HG03439 (cell line): ENCODE results near the gene TPRG1L.

ENCODE experiments used
- ATAC-seq: cut with Tn5 transposase; IDR thresholded peaks from one replicate; pipeline ENCODE4 v1.9.1; 2021; ENCODE audit warnings: mild to moderate bottlenecking, moderate library complexity; ENCODE audit not compliant: unreplicated experiment

The TPRG1L gene

DNA sequence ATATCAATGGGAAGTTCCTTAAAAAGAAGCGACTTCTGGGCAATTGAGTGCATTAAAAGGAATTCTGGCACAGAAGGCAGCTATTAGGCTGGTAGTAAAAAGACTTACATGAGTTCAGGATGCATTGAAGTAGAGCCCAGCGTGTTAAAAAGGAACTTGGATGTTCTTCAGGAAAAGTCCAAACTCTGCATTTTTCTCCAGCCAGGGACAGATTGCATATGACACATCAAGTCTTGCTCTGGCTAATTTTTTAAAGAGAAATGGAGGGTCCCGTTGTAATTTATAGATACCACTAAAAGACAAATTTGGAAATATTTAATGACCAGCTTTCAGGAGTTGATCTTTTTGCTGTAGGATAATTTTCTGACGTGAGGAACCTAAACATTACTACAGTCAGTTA lies 1.2 kb downstream of the TPRG1L start:
- ATAC-seq = no peak

DNA sequence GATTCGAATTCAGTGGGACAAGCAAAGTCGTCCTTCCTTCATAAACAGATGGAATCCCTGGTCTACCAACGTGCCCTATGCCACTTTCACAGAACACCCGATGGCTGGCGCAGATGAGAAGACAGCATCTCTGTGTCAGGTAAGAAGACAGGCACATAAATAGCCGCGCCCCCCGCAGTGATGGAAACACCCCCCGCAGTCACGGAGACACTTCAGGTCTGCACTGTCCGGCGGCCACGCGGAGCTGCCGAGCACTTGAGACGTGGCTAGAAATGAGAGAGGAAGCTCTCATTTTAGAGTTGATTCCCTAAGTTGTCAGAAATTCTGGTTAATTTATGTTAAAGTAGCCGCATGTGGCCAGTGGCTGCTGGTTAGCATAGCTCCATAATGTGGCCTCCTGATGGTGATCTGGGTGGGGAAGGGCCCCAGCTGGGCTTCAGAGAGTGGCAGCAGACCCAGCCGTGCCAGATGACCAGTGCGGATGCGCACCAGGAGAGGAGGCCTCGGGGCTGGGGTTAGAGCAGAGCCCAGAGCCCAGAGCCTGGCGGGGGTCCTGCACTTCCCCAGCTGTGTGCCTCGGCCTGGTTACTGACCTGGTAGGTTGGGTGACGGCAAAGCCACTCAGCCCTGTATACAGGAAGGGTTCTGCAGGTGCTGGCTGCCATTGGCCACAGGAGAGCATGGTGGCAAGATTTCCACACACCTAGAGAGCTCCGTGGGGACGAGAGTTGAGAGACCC lies 2.9 kb downstream of the TPRG1L start:
- ATAC-seq = no peak

DNA sequence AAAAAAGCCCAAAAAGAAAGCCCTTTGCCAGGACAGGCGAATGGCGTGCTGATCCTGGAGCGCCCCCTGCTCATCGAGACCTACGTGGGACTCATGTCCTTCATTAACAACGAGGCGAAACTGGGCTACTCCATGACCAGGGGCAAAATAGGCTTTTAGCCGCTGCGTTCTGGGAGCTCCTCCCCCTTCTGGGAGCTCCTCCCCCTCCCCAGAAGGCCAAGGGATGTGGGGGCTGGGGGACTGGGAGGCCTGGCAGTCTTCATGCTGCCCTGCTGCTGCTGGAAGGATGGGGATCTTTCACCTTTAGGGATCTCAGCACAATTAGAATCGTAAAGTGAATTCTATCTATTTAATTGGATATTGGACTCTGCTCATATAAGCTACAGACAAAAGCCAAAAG lies 3.6 kb downstream of the TPRG1L start:
- ATAC-seq = no peak

DNA sequence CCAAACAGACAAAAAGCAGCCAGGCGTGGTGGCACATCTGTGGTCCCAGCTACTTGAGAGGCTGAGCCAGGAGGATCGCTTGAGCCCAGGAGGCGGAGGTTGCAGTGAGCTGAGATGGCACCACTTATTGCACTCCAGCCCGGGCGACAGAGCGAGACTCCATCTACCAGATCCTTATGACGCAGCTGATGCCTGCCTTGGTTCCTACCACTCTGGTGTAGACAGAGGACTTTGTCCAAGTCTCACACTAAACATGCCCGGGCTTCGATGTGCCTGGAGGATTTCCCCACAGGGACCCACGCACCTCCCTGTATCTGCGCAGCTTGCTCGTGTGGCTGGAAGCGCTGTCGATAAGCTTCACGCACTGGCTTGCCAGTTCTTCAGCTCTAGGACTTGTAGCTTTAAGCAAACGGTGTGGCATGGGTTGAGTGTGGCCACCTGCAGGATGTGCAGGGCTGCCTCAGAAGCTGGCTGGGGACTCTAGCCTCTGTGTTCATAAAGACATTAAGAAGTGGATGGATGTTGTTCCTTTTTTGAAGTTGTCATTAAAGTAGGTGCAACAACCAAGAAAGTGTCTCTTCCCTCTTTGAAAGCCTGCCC lies 4.8 kb downstream of the TPRG1L start:
- no peak for ATAC-seq

DNA sequence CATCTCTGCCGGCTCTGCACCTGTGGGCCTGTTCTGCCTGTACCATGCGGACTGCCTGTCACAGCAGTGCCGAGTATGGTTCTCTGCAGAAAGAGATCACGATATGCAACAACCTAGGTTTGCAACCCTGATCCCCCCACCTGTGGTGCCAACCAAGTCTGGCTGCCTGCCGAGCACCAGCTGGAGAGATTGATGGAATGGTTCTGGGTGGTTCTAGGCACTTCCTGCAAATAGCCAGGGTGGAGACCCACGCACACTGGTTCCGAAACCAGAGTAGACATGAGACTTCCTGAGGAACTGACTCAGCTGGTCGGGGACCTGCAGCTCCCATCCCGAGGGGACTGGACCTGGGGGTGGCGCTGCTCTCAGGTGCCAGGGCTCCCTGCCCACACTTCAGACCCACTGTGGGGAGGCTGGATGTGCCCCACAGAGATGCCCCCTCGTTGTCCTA lies 5.4 kb downstream of the TPRG1L start:
- ATAC-seq = no peak

DNA sequence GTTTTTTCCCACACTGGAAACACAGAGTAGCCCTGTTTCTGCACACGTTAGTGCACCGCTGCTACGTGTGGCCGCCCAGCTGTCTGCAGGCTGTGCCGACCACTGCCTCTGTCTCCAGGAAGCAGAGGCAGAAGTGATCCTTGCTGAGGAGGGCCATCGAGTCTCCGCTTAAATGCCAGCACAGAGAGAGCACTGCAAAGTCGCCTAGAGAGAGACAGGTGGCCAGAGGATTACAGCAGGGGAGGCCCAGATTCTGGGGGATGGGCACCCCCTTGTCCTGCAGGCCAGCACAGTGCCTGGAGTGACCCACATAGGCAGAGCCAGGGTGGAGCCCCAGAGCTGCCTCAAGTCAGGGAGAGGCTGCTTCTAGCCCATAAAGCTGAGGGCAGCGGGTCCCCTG lies 6.1 kb downstream of the TPRG1L start:
- ATAC-seq = no peak

DNA sequence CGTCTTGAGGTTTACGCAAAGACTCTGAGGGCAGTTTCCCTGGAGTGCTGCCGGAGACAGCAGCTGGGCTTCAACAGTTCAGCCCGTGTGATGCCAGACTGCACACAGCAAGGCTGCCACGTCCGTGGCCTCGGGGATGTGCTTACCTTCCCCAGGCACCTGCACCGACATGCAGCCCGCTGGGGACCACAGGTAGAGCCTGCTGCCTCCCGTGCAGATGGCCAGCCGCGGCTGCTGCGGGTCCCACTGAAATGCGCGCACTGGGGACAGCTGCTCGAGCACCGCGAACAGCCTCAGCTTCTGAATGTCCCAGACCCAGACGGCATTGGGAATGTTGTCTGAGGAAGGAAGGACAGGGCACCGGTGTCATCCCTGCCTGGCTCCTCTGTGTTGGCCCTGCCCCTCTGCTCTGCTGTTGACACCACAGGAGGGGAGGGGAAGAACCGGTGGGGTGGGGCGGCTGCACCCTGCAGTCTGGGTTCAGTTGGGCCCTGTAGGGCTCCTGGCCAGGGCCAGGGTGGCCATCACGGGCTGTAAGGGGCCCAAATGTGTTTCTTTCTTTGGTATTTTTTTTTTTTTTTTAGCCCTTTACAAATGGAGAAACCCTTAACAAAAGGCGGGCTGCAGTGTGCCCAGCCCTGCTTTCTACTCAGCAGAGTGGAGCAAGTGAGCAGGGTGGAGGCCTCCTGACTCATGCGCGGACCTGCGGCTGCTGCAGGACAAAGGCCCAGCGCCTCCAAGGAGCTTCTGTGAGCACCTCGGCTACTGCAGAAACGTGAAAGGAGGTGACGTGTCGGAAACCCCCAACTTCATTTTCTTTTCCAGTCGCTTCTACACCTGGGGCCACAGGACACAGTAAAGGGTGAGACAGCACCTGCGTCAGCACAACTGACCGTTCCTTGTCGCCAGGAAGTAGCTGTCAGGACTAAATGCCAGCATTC lies 6.8 kb downstream of the TPRG1L start:
- ATAC-seq = no peak

DNA sequence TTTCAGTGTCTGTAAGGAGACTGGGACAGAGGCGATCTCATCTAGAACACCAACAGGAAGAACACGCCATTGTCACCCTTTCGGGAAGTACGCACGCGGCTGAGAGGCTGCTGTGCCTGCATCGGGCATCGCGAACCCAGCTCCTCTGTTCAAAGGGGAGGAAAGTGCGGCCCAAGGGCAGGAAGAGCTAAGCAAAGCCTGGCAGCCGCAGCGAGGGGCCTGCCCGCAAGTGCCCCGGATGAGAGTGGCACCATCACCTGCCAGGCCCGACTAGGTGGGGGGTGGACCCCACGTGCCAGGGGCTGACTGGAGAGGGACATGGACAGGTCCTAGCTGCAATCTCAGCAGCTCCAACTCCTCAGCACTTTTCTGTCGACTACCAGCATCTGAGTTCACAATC lies 7.5 kb downstream of the TPRG1L start:
- ATAC-seq = no peak

DNA sequence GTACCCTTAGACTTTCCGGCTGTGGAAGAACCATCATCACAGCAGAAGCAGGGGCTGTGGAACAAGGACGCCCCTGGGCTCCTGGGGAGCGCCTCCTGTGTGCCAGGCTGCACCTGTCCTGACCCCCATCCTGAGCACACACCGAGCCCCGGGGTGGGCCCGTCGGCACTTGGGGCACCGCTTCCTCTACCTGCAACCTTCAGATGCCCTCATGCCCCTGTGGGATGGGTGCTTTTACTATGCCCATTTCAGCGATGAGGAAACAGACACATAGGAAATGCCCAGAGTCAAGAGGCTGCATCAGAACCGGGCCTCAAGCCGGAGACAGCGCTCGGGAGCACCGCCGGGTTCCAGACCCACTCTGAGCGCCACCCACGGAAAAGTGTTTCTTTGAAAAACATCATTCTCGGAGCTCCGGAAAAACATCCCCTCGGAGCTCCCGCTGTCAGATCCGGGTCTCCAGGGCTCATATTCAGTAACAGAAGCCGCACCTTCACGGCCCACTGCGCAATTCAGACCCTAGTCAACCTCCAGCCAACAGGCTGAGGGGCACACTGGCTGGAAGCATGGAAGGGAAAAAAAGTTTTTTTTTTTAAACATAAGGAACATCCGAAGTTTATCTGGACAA lies 8.0 kb downstream of the TPRG1L start:
- no peak for ATAC-seq

DNA sequence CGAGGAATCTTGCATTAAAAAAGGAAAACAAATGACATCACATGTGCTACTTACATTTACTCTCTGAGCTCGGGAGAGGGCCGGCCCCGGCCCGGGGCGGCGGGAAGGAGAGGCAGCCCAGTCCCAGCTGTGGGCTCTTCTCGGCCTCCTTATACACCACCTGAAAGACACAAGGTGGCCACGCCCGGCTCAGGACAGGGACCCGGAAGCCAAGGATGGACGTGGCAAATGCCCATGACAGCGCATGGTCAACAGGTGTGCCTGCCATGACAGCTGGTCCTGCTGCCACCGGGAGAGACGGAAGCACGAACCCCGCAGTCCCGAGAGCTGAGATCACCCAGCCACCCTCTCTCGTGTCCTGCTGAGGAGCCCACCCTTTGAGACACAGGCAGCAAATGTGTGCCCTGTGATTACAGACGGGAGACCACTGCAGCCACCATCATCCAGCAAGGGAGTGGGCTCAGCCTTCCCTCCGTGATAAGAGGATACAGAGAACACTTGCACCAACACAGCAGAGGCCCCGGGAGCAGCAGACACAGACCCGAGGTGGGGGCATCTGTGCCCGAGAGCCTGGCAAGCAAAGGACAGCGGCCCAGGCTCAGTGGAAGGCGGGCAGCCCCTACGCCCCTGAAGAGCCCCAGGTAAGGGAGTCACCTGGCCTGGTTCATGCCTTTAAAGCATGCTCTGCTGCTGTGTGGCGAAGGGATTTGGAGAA lies 8.7 kb downstream of the TPRG1L start:
- ATAC-seq = no peak

DNA sequence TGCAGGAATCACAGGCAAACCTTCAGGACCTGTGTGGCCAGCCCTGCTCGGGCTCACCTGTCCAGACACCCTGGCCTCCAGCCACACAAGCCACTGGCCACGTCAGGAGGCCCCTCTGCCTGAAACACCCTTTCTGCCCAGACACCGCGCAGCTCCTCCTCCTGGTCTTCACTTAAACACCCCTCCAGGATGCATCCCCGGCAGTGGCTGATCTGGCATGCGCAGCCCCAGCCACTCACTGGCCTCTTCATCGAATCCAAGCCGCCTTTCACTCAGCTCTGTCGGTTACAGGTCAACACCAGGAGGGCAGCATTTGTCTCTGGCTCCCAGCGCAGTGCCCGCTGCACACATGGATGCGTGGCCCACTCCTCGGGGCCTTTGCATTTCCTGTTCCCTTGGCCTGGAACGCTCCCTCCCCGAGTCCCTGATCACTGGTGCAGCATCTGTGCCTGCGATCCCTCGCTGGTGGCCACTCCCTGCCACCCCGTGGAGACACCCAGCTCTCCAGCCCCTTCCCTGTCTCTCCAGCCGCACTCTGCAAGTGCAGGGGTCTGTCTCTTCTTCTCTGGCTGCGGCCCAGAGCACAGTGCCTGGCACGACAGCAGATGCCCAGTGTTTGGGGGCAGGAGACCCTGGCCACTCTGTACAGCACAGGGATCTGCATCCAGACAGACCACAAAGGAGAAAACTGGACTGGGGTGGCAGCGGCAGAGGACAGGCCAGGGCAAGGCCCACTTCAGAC lies 9.4 kb downstream of the TPRG1L start:
- ATAC-seq = no peak

DNA sequence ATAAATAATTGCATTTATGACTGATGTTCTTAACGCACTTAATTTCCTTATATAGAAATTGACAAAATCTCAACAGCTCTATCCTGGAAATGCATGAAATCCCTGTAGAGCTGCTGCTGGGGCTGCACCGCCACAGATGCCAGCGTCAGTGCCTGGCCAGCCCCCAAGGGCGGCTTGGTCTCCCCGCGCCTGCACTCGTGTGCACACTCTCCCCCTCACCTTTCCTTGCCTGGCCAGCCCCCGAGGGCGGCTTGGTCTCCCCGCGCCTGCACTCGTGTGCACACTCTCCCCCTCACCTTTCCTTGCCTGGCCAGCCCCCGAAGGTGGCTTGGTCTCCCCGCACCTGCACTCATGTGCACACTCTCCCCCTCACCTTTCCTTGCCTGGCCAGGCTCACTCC lies 11.3 kb downstream of the TPRG1L start:
- ATAC-seq = no peak

DNA sequence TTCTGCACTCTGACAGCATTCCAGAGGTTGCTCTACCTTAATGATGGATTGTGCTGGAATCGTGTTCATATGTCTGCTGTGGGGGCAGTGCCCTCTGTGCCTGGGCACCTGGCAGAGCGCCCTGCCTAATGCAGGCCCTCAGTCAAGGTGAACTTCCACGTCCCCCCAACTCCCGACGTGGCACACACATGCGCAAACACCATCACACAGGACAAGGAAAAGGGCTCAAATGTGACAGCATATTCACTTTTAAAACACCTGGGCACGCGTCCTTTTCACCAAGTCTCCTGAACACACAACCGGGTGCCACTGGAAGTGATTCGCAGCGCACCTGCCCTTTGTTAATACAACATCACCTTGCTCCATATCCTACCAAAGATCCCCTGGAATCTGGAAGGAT lies 11.7 kb downstream of the TPRG1L start:
- no peak for ATAC-seq

DNA sequence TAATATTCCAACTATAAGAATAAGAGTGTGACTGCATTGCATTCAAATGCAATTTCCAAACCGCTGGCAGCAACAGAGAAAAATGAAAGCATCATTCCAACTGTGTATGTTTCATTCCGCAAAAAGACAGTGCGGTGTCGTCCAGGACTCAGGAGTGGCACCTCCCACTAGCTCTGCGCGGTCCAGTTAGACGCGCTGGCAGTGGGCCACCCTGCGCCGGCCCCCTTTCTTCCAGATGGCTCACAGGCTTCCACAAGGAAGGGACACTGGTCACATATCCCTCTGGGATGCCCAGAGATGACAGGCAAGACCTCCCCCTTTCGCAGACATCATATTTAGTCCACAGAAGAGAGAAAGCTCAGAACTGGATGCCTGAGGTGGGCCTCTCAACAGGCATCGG lies 13.2 kb downstream of the TPRG1L start:
- no peak for ATAC-seq

DNA sequence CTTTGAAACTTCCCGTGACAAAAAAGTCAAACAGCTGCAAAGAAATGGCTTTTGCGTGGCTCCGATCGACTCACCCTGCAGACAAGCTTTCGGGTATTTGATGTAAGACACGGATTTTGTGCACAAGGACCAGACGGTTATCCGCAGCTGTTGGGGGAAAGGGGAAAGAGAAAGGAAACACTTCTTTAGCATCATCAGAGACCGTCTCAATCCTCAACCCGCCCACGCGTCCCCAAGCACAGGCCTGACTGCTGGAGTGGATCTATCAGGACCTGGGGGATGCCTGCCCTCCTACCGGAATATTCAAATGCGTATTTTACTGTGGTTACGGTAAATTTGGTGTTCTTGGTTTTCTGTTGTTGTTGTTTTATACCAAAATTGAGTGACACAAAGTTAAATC lies 13.9 kb downstream of the TPRG1L start:
- no peak for ATAC-seq

DNA sequence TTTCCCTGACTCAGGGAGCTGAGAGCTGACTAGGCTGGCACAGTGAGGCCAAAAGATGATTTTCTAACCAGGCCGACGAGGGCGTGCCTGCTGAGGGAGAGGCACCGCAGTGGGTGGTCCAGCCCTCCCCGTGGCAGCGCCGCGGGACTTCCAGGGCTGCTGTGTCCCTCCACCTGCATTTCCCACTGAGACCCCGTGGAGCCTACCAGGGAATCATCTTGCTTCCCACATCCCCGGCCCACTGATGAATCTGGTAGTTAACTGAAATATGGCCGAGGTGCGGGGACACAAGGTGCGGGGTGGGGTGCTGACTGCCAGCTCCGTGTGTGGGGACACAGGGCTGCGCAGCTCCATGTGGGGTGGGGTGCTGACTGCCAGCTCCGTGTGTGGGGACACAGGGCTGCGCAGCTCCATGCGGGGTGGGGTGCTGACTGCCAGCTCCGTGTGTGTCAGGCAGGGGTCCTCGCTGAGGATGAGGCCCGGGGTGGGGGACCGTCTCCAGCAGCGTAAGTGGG lies 14.6 kb downstream of the TPRG1L start:
- no peak for ATAC-seq

DNA sequence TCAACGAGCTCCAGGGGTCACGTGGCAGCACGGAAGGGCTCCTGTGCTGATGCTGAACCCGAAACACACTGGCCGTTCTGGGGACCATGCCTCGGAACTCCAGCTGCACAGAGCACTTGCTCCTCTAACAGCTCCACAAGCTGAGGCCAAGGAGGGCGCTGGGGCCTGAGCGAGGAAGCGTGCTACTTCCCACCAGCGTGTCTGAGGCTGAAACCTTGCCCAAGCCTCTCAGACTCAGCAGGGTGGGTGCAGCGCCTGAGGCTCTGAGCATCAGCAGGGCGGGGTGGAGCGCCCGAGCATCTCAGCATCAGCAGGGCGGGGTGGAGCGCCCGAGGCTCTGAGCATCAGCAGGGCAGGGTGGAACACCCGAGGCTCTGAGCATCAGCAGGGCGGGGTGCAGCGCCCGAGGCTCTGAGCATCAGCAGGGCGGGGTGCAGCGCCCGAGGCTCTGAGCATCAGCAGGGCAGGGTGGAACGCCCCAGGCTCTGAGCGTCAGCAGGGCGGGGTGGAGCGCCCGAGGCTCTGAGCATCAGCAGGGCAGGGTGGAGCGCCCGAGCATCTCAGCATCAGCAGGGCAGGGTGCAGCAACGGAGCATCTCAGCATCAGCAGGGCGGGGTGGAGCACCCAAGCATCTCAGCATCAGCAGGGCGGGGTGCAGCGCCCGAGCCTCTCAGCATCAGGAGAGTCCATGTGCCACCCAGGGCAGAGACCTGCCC lies 15.5 kb downstream of the TPRG1L start:
- no peak for ATAC-seq

DNA sequence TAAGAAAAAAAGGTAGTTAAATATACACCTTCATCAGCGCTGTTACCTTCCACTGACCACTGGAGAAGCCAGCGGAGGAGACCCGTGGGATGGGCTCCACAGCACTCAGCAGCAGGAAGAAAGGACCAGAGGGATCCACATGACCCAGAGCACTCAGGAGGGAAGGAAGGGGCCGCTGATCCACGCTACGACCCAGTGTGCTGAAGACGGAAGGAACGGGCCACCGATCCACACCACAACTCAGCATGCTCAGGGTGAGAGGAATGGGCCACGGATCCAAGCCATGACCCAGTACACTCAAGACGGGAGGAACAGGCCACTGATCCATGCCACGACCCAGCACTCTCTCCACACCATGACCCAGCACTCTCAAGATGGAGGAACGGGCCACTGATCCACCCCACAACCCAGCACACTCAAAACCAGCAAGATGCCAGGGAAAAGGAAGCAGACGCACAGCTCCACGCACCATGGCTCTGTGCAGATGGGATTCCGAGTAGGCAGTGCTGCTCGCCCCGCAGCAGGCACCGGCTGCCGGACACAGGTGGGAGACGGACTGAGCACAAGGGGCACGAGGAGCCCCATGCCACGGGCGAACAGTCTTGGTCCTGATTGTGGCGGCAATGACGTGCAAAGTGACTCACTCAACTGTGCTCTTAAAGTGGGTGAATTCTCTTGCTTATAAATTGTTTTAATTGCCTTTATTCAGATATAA lies 16.4 kb downstream of the TPRG1L start:
- no peak for ATAC-seq
